GM21576 (cell line): ENCODE results near the gene PARP11.

Source experiments
- ATAC-seq: cut with Tn5 transposase; IDR thresholded peaks from one replicate; pipeline ENCODE4 v1.9.1; 2021; ENCODE audit warnings: mild to moderate bottlenecking, moderate library complexity; ENCODE audit not compliant: unreplicated experiment

The PARP11 gene

GRCh38 chr12:3828888-3829287 lies 44.3 kb downstream of the PARP11 start:
- ATAC-seq = no peak

GRCh38 chr12:3827301-3828000 lies 45.7 kb downstream of the PARP11 start:
- ATAC-seq = no peak

GRCh38 chr12:3821441-3821840 lies 51.8 kb downstream of the PARP11 start:
- ATAC-seq = no peak

GRCh38 chr12:3820122-3820521 lies 53.1 kb downstream of the PARP11 start:
- ATAC-seq = no peak

DNA sequence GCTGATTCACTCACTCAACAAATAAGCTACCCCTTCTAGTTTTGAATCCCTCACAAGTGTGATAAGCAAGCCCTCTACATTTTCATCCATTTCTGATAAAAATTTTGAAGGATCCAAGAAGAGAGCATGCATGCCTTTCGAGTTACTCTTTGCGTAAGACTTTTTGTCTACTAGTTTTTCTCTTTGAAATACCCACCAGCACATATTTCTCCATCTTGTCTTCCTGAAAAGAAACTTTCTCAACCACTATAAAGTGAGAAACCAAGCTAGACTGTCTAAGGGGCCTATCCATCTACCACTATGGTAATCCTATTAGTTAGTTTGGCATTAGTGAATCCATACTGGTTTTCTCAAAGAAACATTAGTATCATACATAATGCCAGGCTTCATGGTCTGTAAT lies 56.9 kb downstream of the PARP11 start:
- ATAC-seq = no peak

DNA sequence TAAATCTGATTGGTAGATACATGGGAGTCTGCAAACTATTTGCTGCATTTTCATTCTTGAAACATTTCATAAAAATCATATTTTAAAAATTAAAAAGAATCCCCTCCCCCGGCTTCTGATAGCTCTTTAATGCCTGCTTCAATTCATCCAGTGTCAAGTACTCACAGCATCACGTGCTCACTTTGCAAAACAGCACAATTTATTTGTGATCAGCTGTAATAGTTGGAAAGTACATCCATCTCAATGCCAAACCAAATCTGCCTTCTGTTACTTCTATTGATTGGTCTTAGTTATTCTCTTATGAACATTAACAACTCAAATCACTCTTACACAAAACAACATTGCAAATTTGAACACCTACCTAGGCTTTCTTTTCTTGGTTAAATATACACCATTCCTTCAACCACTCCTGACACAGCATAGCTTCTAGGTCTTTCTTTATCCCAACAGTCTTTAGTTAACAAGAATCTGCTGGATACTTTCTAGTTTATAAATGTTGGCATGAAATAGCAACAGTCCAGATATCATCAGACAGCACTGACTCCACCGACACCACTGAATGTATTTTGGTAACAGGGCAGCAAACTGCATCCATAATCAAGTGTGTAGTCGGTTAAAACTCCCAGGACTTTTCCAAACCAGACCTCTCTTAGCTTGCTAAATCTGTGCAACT lies 58.0 kb downstream of the PARP11 start:
- no peak for ATAC-seq

DNA sequence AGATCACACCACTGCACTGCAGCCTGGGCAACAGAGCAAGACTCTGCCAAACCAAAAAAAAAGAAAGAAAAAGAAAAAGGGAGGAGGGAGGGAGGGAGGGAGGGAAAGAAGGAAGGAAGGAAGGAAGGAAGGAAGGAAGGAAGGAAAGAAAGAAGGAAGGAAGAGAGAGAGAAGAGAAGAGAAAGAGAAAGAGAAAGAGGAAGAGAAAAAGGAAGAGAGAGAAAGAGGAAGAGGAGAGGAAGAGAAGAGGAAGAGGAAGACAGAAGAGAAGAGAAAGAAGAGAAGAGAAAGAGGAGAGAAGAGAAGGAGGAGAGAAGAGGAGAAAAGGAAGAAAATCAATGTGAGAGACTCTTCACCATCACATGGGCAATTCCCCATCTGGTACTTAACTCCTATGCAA lies 62.7 kb downstream of the PARP11 start:
- no peak for ATAC-seq

- no peak for ATAC-seq
Measured at GRCh38 chr12:3810016-3810370, 63.2 kb downstream of the PARP11 start.

DNA sequence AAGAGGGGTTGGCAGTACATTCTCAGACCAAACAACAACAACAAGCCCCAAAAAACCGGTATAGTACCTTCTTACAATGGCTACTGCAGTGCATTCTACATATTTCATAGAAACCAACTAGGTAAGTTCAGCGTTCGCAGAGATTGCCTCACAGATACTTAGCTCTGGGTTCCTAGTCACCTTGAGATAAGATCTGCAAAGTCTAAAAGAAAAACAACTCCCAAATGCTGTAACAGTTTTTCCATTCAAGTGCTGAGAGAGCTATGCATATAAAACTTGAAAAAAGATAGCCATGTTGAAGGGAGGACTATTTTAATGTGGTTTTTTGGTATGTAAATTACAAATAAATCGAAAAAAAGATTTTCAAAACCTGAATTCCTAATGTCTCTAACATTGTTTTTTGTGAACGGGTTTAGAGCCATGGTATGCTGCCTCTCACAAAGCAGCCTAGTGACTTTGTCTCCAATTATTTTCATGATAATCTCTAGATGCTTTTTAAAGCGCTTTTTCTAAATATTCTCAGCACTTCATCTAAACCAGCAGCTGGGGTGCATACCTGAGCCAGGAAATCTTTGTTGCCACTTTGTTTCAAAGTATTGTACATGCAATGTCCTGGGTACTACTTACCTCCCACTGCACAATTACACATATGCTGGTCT lies 63.7 kb downstream of the PARP11 start:
- ATAC-seq = no peak

GRCh38 chr12:3805077-3805476 lies 68.1 kb downstream of the PARP11 start:
- no peak for ATAC-seq

DNA sequence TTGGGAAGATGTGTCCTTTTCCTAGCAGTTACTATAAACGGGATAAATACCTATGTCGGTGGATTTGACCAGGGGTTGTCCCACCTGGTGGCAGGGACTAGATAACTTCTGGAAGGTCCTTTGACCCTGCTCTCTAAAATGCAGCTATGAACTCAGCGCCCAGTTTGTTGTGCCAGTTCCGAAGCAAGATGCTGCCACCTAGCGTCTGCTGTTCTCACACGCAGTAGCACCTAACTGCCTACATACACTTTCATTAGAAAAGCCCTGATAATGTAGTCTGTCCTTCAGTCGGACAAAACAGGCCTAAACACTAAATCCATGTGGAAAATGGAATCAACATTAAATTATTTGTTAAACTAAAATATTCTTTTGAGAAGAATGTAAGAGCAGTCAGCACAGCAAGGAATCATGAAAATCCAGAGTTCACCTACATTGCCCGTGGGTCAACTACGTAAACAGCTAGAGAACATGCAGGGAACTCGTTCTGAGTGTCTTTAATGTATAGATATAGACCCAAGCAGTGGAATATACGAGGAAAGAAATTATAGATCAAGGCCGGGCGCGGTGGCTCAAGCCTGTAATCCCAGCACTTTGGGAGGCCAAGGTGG lies 69.2 kb downstream of the PARP11 start:
- ATAC-seq = no peak

DNA sequence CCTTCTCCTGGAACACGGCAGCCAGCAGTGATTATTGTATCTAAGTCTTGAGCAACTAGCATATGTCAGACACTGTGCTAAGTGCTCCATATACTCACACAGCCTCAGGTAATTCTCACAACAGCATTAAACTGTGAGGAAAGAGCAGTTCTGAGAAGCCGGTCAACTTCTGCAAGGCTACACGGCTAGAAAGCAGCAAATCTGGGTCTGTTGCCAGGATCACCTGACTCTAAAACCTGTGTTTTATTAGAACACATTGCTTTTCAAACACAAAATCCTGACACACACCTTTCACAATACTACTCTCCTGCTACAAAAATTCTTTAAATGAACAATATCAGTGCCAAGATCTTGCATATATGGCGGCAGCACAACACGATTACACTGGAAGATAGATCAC lies 70.5 kb downstream of the PARP11 start:
- no peak for ATAC-seq

- no peak for ATAC-seq
Measured at GRCh38 chr12:3797531-3798048, 75.6 kb downstream of the PARP11 start.

GRCh38 chr12:3795492-3796133 lies 77.6 kb downstream of the PARP11 start:
- no peak for ATAC-seq

DNA sequence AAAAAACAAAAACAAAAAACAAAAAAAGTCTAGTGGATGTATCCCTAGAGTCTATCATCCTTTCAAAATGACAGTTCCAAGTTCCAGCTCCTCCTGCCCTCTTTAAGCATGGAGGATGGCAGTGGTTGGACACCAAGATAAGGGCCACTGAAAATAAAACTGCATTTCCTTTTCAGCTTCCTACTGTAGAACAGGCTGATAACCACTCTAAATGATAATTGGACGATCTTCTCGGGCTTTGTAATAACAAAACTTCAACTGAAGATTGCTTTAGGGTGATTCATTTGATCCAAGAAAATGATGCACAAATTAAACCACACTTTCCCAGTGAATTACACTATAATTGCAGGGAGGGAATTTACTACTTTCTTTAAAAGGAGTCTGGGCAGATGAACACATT lies 78.1 kb downstream of the PARP11 start:
- no peak for ATAC-seq

DNA sequence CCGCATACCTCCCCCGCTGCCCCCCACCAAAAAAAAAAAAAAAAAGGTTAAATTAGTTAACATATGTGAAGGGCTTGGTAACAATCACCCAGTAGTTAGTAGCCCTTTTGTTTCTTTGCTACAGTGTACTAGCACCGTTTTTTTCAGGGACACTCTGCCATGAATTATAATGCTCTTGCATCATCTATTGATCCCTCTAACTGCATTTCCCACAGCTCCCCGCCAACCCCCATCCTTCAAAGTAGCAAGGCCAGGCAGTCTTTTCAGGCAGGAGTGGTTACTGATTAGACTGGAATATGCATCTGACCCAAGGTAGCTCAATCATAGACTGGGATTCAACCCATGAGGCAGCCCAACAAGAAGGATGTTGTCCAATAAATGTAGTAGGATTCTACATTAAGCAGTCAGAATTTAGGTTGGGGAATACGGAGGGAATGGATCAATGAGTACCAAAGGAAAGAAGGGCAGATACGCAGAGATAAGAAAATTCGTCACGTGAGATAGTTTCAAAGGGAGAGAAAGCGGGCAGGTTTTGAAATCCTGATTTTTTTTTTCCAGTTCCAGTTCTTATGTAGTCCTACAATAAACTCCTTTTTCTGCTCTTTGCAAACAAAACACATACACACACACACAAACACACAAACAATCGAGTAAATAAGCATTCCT lies 80.4 kb downstream of the PARP11 start:
- no peak for ATAC-seq

DNA sequence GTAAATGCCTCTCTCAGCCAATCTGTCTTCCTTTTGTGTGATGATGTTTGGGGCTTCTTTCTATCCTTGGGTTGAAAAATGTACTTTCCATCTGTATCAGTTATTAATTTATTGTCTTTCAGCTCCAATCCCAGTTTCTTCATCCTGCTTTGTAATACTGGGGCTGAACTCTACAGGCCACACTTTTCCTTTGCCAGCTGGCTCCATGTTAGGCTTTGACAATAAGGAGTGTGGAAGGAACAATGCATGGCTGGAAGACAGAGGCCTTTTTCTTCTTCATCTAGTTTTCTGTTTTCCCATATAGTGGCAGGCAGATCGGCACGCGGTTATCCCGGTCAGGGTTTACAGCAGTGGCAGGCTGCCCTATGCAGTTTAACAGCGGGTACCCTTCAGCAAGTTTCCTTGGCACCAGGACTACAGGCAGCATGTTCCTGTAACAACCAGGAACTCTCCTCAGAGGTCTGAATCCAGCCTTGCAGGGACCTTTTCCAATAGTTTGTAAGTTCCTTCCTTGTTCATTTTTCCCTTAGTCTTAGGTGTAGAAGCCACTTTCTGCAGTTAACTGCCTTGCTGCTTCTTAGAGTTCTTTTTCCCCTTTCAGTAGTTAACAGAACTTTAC lies 81.8 kb downstream of the PARP11 start:
- no peak for ATAC-seq

DNA sequence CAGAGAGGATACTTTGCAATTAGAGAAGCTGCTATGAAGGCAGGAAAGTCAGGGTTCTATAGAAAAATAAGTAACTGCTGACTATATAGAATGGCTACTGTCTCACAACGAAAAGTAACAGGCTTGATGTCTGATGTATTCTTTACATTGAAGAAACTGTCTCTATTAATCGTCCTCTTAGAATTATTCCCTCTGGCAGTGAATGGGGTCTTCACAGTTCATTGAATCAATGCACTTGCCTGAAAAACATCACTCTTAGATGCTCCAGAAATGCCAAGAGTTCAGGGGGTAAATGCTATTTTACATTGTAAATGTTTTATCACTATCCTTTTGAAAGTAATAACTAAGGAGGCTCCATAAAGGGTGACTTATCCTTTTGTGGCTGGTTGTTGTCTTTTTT lies 82.6 kb downstream of the PARP11 start:
- no peak for ATAC-seq

- no peak for ATAC-seq
Measured at GRCh38 chr12:3789838-3790237, 83.4 kb downstream of the PARP11 start.

DNA sequence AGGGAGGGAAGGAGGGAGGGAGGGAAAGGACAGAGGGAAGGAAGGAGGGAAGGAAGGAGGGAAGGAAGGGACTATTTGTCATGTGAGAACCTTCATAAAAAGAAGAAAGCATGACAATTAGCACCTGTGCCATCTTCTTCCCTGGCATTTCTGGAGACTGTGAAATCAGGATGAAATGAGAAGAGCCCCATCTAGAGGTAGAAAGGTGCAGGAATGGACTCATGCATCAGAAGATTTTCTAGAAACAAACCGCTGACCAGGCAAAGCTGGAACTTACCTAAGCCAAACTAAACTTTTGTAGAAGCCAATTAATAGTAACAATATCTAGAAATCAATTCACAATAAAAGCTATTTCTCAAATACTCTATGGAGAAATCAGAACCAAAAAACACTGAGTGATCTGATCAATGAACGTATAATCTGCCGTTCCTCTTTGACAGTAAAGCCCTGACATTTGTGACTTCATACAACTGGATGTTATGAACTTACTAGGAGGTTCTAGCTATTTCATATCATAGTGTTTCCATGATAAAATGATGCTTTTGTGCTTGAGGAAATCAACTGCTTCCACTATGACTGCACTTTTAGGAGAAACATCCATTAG lies 95.9 kb downstream of the PARP11 start:
- no peak for ATAC-seq
